B cell (primary cell): ENCODE data around the gene TOP2A. TPM values are rescaled to one million over a fixed set of nuclear protein-coding genes. Genes with fewer than 3 reads are reported as not detected.

Experiments
- ATAC-seq: fragments of 200-7000 bp; cut with Tn5 transposase; one replicate; pipeline ENCODE4 v1.10.0; 2021; ENCODE audit warnings: low read depth, mild to moderate bottlenecking, moderate number of reproducible peaks, moderate library complexity
- CTCF ChIA-PET: fragments of 350-600 bp; sonication (Branson Sonifier 250); formaldehyde crosslinking; loops from one replicate; lab custom pipeline; 2021; ENCODE audit warnings: antibody characterized with exemption, inconsistent platforms; lab: Charles Lee
- POLR2A ChIA-PET: fragments of 350-600 bp; sonication (Branson Sonifier 250); formaldehyde crosslinking; loops from one replicate; lab custom pipeline; 2021; ENCODE audit warnings: antibody characterized with exemption; lab: Charles Lee
- DNase-seq: peaks from one replicate; pipeline ENCODE4 v3.0.0; 2013
- H2AFZ ChIP-seq: 2 replicates; pipeline ENCODE4 v1.6.1; 2012; ENCODE audit warnings: mild to moderate bottlenecking, low read depth, low read length; ENCODE audit not compliant: insufficient read depth, poor library complexity, severe bottlenecking
- H3K27ac ChIP-seq, 2 donors: 1 replicate in 1 of 2; 2 replicates in 1 of 2; pipeline ENCODE4 v1.5.1; 2012 to 2013; ENCODE audit warnings: low read length in 2 of 2, mild to moderate bottlenecking in 2 of 2, moderate library complexity in 1 of 2
- H3K27me3 ChIP-seq, 4 experiments: fragments of 200-600 bp in 1 of 4; sonication (generic) in 1 of 4; replicated peaks in 1 of 4; 1 replicate in 2 of 4; 2 replicates in 2 of 4; pipeline versions ENCODE4 v1.6.1 to v1.7.0; 2013 to 2016; ENCODE audit warnings: low read length in 3 of 4, mild to moderate bottlenecking in 2 of 4, mixed read lengths in 1 of 4, moderate library complexity in 1 of 4; ENCODE audit not compliant: insufficient read depth in 4 of 4, control insufficient read depth in 3 of 4; ENCODE audit errors: control extremely low read depth in 1 of 4
- H3K36me3 ChIP-seq, 2 experiments: replicated peaks in 1 of 2; 1 replicate in 1 of 2; 2 replicates in 1 of 2; pipeline versions ENCODE4 v1.6.1 to v1.7.1; 2013; ENCODE audit warnings: low read length in 1 of 2; ENCODE audit not compliant: insufficient read depth in 2 of 2, control insufficient read depth in 1 of 2; ENCODE audit errors: control extremely low read depth in 1 of 2, extremely low read depth in 1 of 2
- H3K4me1 ChIP-seq, 2 donors: fragments of 200-600 bp in 1 of 2; sonication (generic) in 1 of 2; 1 replicate in 1 of 2; 2 replicates in 1 of 2; pipeline versions ENCODE4 v1.5.1 to v1.6.1; 2013 to 2017; ENCODE audit warnings: low read length in 2 of 2; ENCODE audit not compliant: control insufficient read depth in 2 of 2, insufficient read depth in 2 of 2
- H3K4me2 ChIP-seq: replicated peaks from 2 replicates; pipeline ENCODE3; 2012; ENCODE audit warnings: mild to moderate bottlenecking, low read depth, low read length; ENCODE audit not compliant: poor library complexity, severe bottlenecking
- H3K4me3 ChIP-seq, 5 experiments: fragments of 200-600 bp in 1 of 5; sonication (generic) in 1 of 5; 1 replicate in 3 of 5; 2 replicates in 2 of 5; pipeline versions ENCODE4 v1.5.1 to v1.7.0; 2011 to 2016; ENCODE audit warnings: low read length in 4 of 5, mild to moderate bottlenecking in 4 of 5, low read depth in 2 of 5, control low read depth in 1 of 5, moderate library complexity in 1 of 5; ENCODE audit not compliant: insufficient read depth in 1 of 5; ENCODE audit errors: control extremely low read depth in 1 of 5, extremely low read depth in 1 of 5
- H3K79me2 ChIP-seq: fragments of 200-600 bp; sonication (generic); one replicate; pipeline ENCODE4 v1.6.0; 2016; ENCODE audit warnings: low read length; ENCODE audit not compliant: control insufficient read depth, insufficient read depth
- H3K9ac ChIP-seq: fragments of 200-600 bp; sonication (generic); 2 replicates; pipeline ENCODE4 v1.6.1; 2017; ENCODE audit warnings: mild to moderate bottlenecking, low read length, moderate library complexity
- H3K9me3 ChIP-seq, 3 donors: one replicate each; pipeline versions ENCODE4 v1.6.1 to v1.7.1; 2013; ENCODE audit warnings: low read length in 2 of 3; ENCODE audit not compliant: control insufficient read depth in 2 of 3, insufficient read depth in 1 of 3; ENCODE audit errors: control extremely low read depth in 1 of 3
- H4K20me1 ChIP-seq: 2 replicates; pipeline ENCODE4 v1.6.0; 2012; ENCODE audit warnings: mild to moderate bottlenecking, low read length; ENCODE audit not compliant: insufficient read depth, control insufficient read depth, poor library complexity, severe bottlenecking
- H3K27ac Mint-ChIP-seq: one replicate; pipeline ENCODE4 v1.8.0; 2021; ENCODE audit warnings: mixed read lengths
- H3K27me3 Mint-ChIP-seq: one replicate; pipeline ENCODE4 v1.8.0; 2021; ENCODE audit warnings: mixed read lengths
- H3K4me1 Mint-ChIP-seq: one replicate; pipeline ENCODE4 v1.8.0; 2021; ENCODE audit warnings: mixed read lengths
- H3K4me3 Mint-ChIP-seq: one replicate; pipeline ENCODE4 v1.8.0; 2021; ENCODE audit warnings: mixed read lengths
- H3K9me3 Mint-ChIP-seq: one replicate; pipeline ENCODE4 v1.8.0; 2022; ENCODE audit warnings: mixed read lengths; ENCODE audit not compliant: insufficient read depth
- EZH2 ChIP-seq: IDR thresholded peaks from 2 replicates; pipeline ENCODE4 v1.6.1; 2012; ENCODE audit warnings: borderline replicate concordance, low read depth, mild to moderate bottlenecking, moderate library complexity, low read length; ENCODE audit not compliant: insufficient read depth, poor library complexity, severe bottlenecking
- WGBS: methylation state at CpG from one replicate; pipeline ENCODE4 v1.1.5; 2013; ENCODE audit warnings: missing lambda C conversion rate; ENCODE audit not compliant: insufficient coverage; 5-methylcytosine and 5-hydroxymethylcytosine counted together
- intact Hi-C: fragments of 100-400 bp; cut with micrococcal nuclease; formaldehyde crosslinking; loops from one replicate; pipeline ENCODE4 v1.10.0; 2022
- polyA plus RNA-seq: library from polyadenylated mRNA; depleted of rRNA; stranded (reverse); fragments of >200 nt; gene quantifications from 2 replicates; pipeline ENCODE4 v1.2.3, GENCODE V29; 2012
- total RNA-seq, 2 donors: library from RNA; stranded (reverse); fragments of 120-200 nt in 1 of 2; gene quantifications; 1 replicate in 1 of 2; 2 replicates in 1 of 2; pipeline versions ENCODE4 v1.2.3 to v1.2.4, GENCODE V29; 2013 to 2022
- TF ChIP-seq, protein P1 (sequence below): fragments of 200-600 bp; IDR thresholded peaks from one replicate; pipeline ENCODE4 v1.8.0; 2022; ENCODE audit warnings: antibody characterized with exemption, mild to moderate bottlenecking

The TOP2A gene
- total and polyA plus RNA-seq, 2 donors (not counting 1 experiment from before 2014, with no cell fraction given), result 0.36 to 3.1 TPM

DNA sequence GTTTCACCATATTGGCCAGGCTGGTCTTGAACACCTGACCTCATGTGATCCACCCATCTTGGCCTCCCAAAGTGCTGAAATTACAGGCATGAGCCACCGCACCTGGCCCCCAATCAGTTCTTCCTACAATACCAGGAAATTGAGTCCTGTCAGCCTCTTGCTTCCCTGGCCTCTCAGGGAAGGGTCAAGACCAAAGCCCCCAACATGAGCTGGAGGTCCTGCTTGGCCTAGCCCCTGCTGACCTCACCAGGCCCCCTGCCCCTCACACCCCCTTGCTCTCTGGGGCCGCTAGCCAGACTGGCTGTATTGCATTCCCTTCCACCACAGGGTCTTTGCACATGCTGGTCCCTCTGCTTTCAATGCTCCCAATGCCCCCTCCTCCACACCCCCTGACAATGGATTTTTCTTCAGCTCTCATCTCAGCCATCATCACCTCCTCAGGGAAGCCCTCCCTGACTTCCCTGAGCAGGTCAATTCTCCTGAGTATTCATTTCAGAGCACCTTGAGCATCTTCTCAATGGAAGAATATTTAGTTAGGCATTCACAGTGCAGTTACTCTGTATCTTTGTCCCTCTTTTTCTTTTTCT, 49.7 kb upstream of the TOP2A start:
- no peak for ATAC-seq

More for the DNA sequence above, 49.7 kb upstream of the TOP2A start:
- Histone ChIP-seq H3K36me3 (no peaks in the 10 kb centered on the region), H3K27ac (no peak overlapping the region), H3K9ac (no peak overlapping the region), H3K4me2 (no peak overlapping the region), H3K4me3 (no peak overlapping the region), H4K20me1 (no peaks in the 10 kb centered on the region), H3K27me3 (peaks cover 0 to 7% (median 1%) of the 10 kb centered on the region in 4 experiments), H3K4me1 (no peaks in the 10 kb centered on the region), H2AFZ (no peak overlapping the region), H3K9me3 (peaks cover 0 to 3% (median 0%) of the 10 kb centered on the region in 3 donors), H3K79me2 (no peaks in the 10 kb centered on the region)
- whole genome bisulfite sequencing, result 96% methylated on average over 2 of the region's 2 CpGs
- no peak for DNase-seq
- Mint-ChIP-seq H3K9me3 (no peaks in the 10 kb centered on the region), H3K4me1 (no peaks in the 10 kb centered on the region), H3K27ac (no peak overlapping the region), H3K4me3 (no peak overlapping the region), H3K27me3 (no peaks in the 10 kb centered on the region)
- TF ChIP-seq EZH2, result no peak
- TF ChIP-seq, protein P1, sequence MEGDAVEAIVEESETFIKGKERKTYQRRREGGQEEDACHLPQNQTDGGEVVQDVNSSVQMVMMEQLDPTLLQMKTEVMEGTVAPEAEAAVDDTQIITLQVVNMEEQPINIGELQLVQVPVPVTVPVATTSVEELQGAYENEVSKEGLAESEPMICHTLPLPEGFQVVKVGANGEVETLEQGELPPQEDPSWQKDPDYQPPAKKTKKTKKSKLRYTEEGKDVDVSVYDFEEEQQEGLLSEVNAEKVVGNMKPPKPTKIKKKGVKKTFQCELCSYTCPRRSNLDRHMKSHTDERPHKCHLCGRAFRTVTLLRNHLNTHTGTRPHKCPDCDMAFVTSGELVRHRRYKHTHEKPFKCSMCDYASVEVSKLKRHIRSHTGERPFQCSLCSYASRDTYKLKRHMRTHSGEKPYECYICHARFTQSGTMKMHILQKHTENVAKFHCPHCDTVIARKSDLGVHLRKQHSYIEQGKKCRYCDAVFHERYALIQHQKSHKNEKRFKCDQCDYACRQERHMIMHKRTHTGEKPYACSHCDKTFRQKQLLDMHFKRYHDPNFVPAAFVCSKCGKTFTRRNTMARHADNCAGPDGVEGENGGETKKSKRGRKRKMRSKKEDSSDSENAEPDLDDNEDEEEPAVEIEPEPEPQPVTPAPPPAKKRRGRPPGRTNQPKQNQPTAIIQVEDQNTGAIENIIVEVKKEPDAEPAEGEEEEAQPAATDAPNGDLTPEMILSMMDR, result no peak
- CTCF ChIA-PET, result no interaction called here
- intact Hi-C loops, result no loop called here
- POLR2A ChIA-PET, result interaction anchor here (0.6 to 0.7 kb wide), 2 partner anchors 894 to 913 kb away, joined by 6 to 7 read pairs; no protein-coding TSS in a partner anchor
